ENCODE measurements around the gene PIGZ.

The PIGZ gene

DNA sequence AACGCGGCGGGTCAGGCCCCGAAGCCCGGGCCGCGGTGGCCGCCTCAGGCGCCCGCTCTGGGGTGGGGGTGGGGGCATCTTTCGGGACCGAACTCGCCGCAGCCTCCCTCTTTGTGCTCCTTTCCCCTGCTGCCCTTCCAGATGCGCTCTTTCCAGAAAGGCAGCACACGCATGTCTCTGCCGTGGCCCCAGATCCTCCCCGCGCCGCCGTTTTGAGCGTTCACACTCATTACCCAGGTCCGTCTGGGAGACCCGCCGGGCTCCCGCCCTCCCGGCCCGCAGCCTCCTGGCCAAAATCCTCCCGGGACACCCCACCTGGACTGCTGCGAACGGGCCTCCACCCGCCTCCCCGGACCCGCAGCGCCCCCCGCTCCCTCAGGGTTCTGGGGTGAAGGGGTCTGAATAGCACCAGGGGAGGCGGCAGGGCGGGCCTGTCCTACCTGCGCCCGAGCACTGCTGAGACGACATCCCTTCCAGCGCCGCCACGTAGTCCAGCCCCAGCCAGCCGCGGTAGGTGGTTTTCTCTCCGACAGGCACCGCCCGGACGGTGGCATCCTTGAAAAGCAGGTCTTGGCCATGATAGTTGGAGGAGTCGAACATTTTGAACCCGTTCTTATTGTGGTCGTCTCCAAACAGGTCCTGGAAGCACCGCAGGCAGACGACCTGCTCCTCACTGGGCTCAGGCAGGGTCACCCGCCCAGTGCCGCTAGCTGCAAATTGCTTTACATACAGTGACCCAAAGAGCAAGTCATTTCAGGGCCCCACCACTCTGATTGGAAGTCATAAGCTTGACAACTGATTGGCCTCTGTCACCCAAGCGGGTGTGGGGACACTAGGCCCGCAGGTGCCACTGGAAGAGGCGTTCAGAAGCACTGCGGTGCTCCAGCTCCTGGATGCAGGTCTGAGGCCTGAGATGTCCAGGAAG lies 35.1 kb upstream of the PIGZ start:
- no peak for TF ChIP-seq Cebpa-rat (IDR thresholded peaks at IDR 0.05)
- Histone ChIP-seq H3K27me3 (peaks cover 0 to 14% (median 0%) of the 10 kb centered on the region in 11 experiments; a peak in 8 of 22 replicates), H3K9me3 (replicated peaks in 1 of 11) (peaks cover 0 to 9% (median 3%) of the 10 kb centered on the region in 11 experiments; a peak in 4 of 22 replicates), H3K4me3 (peak overlapping the region; percentile 42 to 76 (median 64)), H3K4me2 (peak overlapping the region; percentile 86 to 99 (median 95)), H3K4me1 (peaks cover 11 to 49% (median 39%) of the 10 kb centered on the region in 10 experiments; a peak in 19 of 20 replicates), H3K9ac (peak overlapping the region; percentile 79 to 88 (median 83)), H3K27ac (peak overlapping the region; percentile 60 to 89 (median 79); a peak in 20 of 22 replicates), H4K20me1 (peaks cover 0 to 7% (median 0%) of the 10 kb centered on the region in 11 experiments; a peak in 5 of 22 replicates), H3K36me3 (peaks cover 0 to 14% (median 0%) of the 10 kb centered on the region in 11 experiments; a peak in 3 of 22 replicates)

DNA sequence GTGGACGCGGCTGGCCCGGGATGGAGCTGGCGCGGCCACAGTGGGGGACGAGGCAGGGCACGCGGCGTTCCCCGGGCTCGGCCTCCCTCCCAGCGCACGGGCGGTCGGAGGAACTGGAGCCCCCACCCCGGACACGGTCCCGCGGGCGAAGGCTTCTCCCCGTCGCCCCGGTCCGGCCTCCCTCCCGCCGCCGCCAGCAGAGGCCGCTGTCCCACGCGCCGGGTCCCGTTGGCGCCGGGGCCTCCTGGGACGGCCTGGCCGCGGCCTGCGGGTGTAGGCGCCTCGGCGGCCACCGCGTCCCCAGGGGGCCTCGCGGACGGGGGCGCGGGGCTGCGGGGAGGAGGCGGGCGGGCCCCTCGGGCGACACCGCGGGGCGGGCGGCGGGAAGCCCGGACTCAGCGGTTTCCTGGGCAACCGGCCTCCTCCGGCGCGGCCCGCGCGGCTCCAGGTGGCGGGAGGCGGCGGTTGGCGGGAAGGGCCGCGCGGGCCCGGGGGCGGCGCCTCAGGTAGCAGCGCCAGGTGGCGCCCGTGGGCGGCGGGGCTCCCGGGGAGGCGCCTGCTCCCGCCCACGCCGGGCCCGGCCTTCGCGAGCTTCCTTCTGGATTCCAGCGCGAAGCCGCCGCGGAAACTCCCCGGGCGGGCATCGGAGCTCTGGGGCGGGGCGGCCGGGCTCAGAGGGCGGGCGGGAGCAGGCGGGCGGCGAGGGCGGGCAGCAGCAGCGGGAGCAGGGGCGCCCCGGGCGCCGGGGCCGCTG lies 34.2 kb upstream of the PIGZ start:
- H3K27ac ChIP-seq: peak overlapping the region; percentile 60 to 89 (median 79); a peak in 21 of 22 replicates
- H3K4me3 ChIP-seq: peak overlapping the region; percentile 42 to 76 (median 64)
- peak overlapping the region; percentile 79 to 88 (median 83) for H3K9ac ChIP-seq

DNA sequence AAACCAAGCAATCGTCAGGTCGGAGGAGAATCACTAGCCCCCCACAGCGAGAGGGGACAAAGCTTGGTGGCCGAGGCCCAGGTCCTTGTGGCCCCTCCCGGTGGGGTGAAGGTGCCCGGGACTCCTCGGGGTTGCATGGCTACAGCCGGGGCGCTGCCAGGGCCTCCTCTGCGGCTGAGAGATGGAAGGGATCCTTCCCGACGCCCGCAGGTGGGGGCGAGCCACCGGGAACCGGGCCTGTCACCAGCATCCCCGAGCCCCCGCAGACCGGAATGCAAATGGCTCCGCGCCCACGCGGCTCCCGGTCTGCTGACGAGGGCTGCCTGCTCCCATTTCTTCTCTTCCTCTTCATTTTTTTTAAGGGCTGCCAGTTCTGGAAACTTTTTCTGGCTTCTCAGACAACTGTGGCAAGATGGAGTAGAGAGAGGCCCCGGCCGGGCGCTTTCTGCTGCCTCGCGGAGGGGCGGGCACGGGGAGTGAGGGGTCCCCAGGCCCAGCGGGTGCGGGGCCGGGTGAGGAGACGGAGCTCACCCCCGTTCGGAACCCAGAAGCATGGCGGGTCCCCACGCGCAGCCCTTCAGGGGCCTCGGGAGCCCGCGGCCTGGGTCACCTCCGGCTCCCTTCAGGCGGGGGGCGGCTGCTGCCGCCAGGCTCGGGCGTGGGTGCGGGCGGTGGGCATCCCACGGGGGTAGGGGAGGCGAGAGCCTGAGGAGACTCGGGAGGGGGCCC lies 33.5 kb upstream of the PIGZ start:
- H3K4me2 ChIP-seq: peak overlapping the region; percentile 86 to 99 (median 95)

More for the DNA sequence above, 34.2 kb upstream of the PIGZ start:
- Histone ChIP-seq H3K4me2 (peak overlapping the region; percentile 86 to 99 (median 95)), H4K20me1 (peaks cover 0 to 6% (median 0%) of the 10 kb centered on the region in 11 experiments; a peak in 4 of 22 replicates), H3K9me3 (replicated peaks in 1 of 11) (peaks cover 0 to 13% (median 3%) of the 10 kb centered on the region in 11 experiments; a peak in 4 of 22 replicates), H3K36me3 (peaks cover 0 to 7% (median 0%) of the 10 kb centered on the region in 11 experiments; a peak in 2 of 22 replicates), H3K27me3 (peaks cover 0 to 14% (median 0%) of the 10 kb centered on the region in 11 experiments; a peak in 8 of 22 replicates), H3K4me1 (peaks cover 11 to 45% (median 39%) of the 10 kb centered on the region in 10 experiments; a peak in 19 of 20 replicates)
- TF ChIP-seq Cebpa-rat (IDR thresholded peaks at IDR 0.05): no peak

DNA sequence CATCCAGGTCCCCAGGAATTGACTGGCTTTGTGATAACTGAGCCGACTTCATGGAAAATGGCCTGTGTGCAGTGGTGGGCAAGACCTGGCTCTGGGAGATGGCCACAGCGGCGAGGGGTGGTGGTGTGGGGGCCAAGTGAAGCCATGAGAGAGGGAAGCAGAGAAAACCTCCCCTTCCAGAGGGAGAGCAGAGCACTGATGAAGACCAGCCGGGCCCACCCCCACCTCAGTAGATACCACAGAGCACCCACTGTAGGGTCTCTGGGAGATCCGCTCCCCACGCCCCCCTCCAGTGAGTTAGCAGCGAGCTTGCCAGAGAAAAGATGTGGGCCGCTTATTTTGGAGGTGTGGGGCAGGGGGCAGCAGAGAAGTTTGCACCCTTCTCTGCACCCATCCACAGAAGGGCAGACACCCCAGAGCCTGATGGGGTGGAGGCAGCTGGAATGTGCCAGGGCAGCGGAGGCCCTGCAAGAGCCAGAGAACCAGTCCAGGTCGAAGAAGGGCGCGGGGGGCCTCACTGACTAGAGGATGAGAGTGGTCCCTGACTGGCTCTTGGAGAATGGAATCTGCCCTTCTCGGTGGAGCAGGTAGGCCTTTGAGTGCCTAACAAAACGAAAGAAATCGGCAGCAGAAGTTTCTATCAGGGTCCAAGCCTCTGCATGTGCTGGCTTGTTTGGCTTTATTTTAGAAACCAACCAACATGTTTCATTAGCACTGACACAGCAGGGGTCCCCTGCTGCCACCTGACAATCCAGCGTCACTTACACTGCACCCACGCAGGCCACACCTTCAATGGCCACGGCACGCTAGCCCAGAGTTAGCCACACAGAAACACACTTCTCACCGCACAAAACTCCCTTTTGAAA lies 32.7 kb upstream of the PIGZ start:
- no peak for TF ChIP-seq Cebpa-rat (IDR thresholded peaks at IDR 0.05)
- Histone ChIP-seq H3K4me1 (peaks cover 17 to 60% (median 52%) of the 10 kb centered on the region in 10 experiments; a peak in 19 of 20 replicates), H3K27me3 (peaks cover 0 to 14% (median 0%) of the 10 kb centered on the region in 11 experiments; a peak in 8 of 22 replicates), H3K36me3 (peaks cover 0 to 1% (median 0%) of the 10 kb centered on the region in 11 experiments; a peak in 1 of 22 replicates), H3K9ac (peak overlapping the region in 2 of 11 experiments; percentile 79; a peak in 2 of 22 replicates), H3K4me3 (no peak overlapping the region), H3K27ac (no peak overlapping the region), H3K4me2 (peak overlapping the region in 8 of 11 experiments; percentile 86 to 99 (median 94); a peak in 13 of 22 replicates), H3K9me3 (replicated peaks in 1 of 11) (peaks cover 0 to 13% (median 3%) of the 10 kb centered on the region in 11 experiments; a peak in 4 of 22 replicates), H4K20me1 (peaks cover 0 to 4% (median 0%) of the 10 kb centered on the region in 11 experiments; a peak in 2 of 22 replicates)

More for the DNA sequence above, 33.5 kb upstream of the PIGZ start:
- H3K9ac ChIP-seq: peak overlapping the region; percentile 79 to 88 (median 83)
- peaks cover 0 to 13% (median 3%) of the 10 kb centered on the region in 11 experiments; a peak in 4 of 22 replicates for H3K9me3 ChIP-seq (replicated peaks in 1 of 11)
- no peak for TF ChIP-seq Cebpa-rat (IDR thresholded peaks at IDR 0.05)
- peaks cover 11 to 52% (median 45%) of the 10 kb centered on the region in 10 experiments; a peak in 19 of 20 replicates for H3K4me1 ChIP-seq
- peak overlapping the region; percentile 60 to 89 (median 79); a peak in 21 of 22 replicates for H3K27ac ChIP-seq
- H3K27me3 ChIP-seq: peaks cover 0 to 14% (median 0%) of the 10 kb centered on the region in 11 experiments; a peak in 8 of 22 replicates
- H4K20me1 ChIP-seq: peaks cover 0 to 4% (median 0%) of the 10 kb centered on the region in 11 experiments; a peak in 2 of 22 replicates
- H3K4me3 ChIP-seq: peak overlapping the region; percentile 42 to 76 (median 64)
- peaks cover 0 to 7% (median 0%) of the 10 kb centered on the region in 11 experiments; a peak in 1 of 22 replicates for H3K36me3 ChIP-seq

DNA sequence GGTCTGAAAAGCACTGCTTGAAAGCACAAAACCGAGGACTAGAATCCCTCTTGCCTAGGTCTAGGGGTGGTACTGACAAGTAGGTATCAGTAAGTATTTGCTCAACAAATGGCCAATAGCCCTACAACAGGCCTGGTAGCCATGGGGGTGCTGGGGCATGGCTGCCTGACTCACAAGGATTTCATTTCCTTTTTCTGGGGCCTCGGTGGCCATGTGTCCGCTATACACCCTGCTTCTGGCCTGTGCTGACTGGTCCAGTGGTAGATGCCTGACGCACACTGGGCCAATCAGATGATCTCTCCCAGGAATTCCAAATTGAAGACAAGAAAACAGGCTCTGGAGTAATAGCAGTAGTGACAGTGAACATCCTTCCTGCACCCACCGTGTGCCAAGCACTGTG lies 31.6 kb upstream of the PIGZ start:
- H3K4me3 ChIP-seq: no peak overlapping the region
- peaks cover 25 to 65% (median 55%) of the 10 kb centered on the region in 10 experiments; a peak in 19 of 20 replicates for H3K4me1 ChIP-seq
- peak overlapping the region in 1 of 11 experiments; percentile 12; a peak in 1 of 22 replicates for H3K4me2 ChIP-seq
- peaks cover 0 to 4% (median 0%) of the 10 kb centered on the region in 11 experiments; a peak in 2 of 22 replicates for H4K20me1 ChIP-seq
- no peak overlapping the region for H3K9ac ChIP-seq
- H3K9me3 ChIP-seq (replicated peaks in 1 of 11): peaks cover 0 to 13% (median under 1%) of the 10 kb centered on the region in 11 experiments; a peak in 4 of 22 replicates
- no peak overlapping the region for H3K27ac ChIP-seq
- peaks cover 0 to 14% (median 0%) of the 10 kb centered on the region in 11 experiments; a peak in 8 of 22 replicates for H3K27me3 ChIP-seq
- H3K36me3 ChIP-seq: no peaks in the 10 kb centered on the region
- TF ChIP-seq Cebpa-rat (IDR thresholded peaks at IDR 0.05): no peak

DNA sequence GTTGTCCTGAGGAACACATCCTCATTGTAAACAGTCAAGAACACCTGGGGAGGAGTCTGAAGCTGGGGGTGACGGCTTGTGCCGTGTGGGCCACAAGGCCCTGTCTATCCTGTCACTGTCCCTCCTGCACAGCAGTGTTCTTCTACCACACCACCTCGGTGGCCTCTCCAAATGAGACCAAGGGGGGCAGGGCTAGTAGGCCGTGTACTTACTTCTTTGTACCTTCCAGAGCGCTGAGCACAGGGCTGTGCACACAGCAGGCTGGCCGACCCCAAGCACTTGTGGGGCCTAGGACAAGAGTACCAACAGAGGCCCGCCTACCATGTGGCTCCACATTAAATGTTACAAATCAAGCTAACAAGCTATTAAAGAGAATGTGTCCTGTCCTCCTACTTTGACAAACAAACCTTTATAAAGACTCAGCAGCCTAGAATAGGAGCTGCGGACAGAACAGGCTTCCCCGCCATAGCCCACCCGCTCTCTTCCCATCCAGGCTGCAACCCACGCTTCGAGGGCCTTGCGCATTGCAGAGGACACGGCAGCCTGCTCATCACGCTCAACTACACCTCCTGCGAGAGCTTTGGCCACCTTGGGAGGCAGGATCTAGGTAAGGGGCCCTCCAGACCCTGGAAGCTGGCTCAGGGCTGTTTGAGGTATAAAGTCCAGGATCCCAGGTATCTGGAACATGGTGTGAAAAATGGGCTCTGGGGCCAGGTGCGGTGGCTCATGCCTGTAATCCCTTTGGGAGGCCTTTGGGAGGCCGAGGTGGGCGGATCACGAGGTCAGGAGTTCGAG lies 30.5 kb upstream of the PIGZ start:
- Histone ChIP-seq H3K4me1 (peaks cover 21 to 64% (median 47%) of the 10 kb centered on the region in 10 experiments; a peak in 19 of 20 replicates), H3K27ac (no peak overlapping the region), H3K27me3 (peaks cover 0 to 12% (median 0%) of the 10 kb centered on the region in 11 experiments; a peak in 6 of 22 replicates), H4K20me1 (peaks cover 0 to 1% (median 0%) of the 10 kb centered on the region in 11 experiments; a peak in 2 of 22 replicates), H3K4me3 (no peak overlapping the region), H3K9me3 (replicated peaks in 1 of 11) (peaks cover 0 to 13% (median 0%) of the 10 kb centered on the region in 11 experiments; a peak in 4 of 22 replicates), H3K4me2 (no peak overlapping the region), H3K36me3 (no peaks in the 10 kb centered on the region), H3K9ac (no peak overlapping the region)
- no peak for TF ChIP-seq Cebpa-rat (IDR thresholded peaks at IDR 0.05)
